ENCODE measurements around the gene KICS2.

Gene KICS2

GRCh38 chr12:64222009-64222765, at the start of gene KICS2:
TSS of gene KICS2 (minus strand) at chr12:64222296. CDS start at chr12:64222237, 59 bp downstream.
- peaks cover 2 to 12% (median 8%) of the 10 kb centered on the region in 5 donors for H3K4me1 ChIP-seq (ENCODE audit: control insufficient read depth in 5 of 5, insufficient read depth in 5 of 5, low read length in 5 of 5)

GRCh38 chr12:64270411-64270810, 48.3 kb upstream of the KICS2 start:
- H3K27ac ChIP-seq (ENCODE audit: low read depth, low read length): no peak overlapping the region
- H3K27me3 ChIP-seq (ENCODE audit: control insufficient read depth in 5 of 5, insufficient read depth in 4 of 5, low read length in 5 of 5): no peaks in the 10 kb centered on the region
- H3K4me3 ChIP-seq (ENCODE audit: low read depth in 1 of 5, low read length in 5 of 5): no peak overlapping the region
- H3K9ac ChIP-seq (ENCODE audit: low read length in 5 of 5): no peak overlapping the region
- no peaks in the 10 kb centered on the region for H3K36me3 ChIP-seq (ENCODE audit: control insufficient read depth in 5 of 5, insufficient read depth in 5 of 5, low read length in 5 of 5)
- no peaks in the 10 kb centered on the region for H3K9me3 ChIP-seq (ENCODE audit: control insufficient read depth in 5 of 5, low read length in 5 of 5)
- peaks cover 0 to 3% (median 0%) of the 10 kb centered on the region in 5 donors for H3K4me1 ChIP-seq (ENCODE audit: control insufficient read depth in 5 of 5, insufficient read depth in 5 of 5, low read length in 5 of 5)

More at GRCh38 chr12:64222009-64222765, at the start of gene KICS2:
- peak within 1 kb of the TSS; percentile 93 to 99 (median 99) for H3K9ac ChIP-seq (ENCODE audit: low read length in 5 of 5)
- H3K36me3 ChIP-seq (ENCODE audit: control insufficient read depth in 5 of 5, insufficient read depth in 5 of 5, low read length in 5 of 5): no peaks in the 10 kb centered on the region
- H3K9me3 ChIP-seq (ENCODE audit: control insufficient read depth in 5 of 5, low read length in 5 of 5): no peaks in the 10 kb centered on the region
- H3K4me3 ChIP-seq (ENCODE audit: low read depth in 1 of 5, low read length in 5 of 5): peak within 1 kb of the TSS; percentile 92 to 97 (median 95)
- no peaks in the 10 kb centered on the region for H3K27me3 ChIP-seq (ENCODE audit: control insufficient read depth in 5 of 5, insufficient read depth in 4 of 5, low read length in 5 of 5)
- peak within 1 kb of the TSS; percentile 99 for H3K27ac ChIP-seq (ENCODE audit: low read depth, low read length)

GRCh38 chr12:64269161-64269560, 47.1 kb upstream of the KICS2 start:
- H3K27ac ChIP-seq (ENCODE audit: low read depth, low read length): no peak overlapping the region
- no peaks in the 10 kb centered on the region for H3K9me3 ChIP-seq (ENCODE audit: control insufficient read depth in 5 of 5, low read length in 5 of 5)
- peaks cover 0 to 3% (median 0%) of the 10 kb centered on the region in 5 donors for H3K4me1 ChIP-seq (ENCODE audit: control insufficient read depth in 5 of 5, insufficient read depth in 5 of 5, low read length in 5 of 5)
- no peak overlapping the region for H3K4me3 ChIP-seq (ENCODE audit: low read depth in 1 of 5, low read length in 5 of 5)
- no peaks in the 10 kb centered on the region for H3K27me3 ChIP-seq (ENCODE audit: control insufficient read depth in 5 of 5, insufficient read depth in 4 of 5, low read length in 5 of 5)
- no peak overlapping the region for H3K9ac ChIP-seq (ENCODE audit: low read length in 5 of 5)
- H3K36me3 ChIP-seq (ENCODE audit: control insufficient read depth in 5 of 5, insufficient read depth in 5 of 5, low read length in 5 of 5): no peaks in the 10 kb centered on the region

- Histone ChIP-seq H3K9me3 (ENCODE audit: control insufficient read depth in 5 of 5, low read length in 5 of 5) (no peaks in the 10 kb centered on the region), H3K9ac (ENCODE audit: low read length in 5 of 5) (no peak overlapping the region), H3K4me1 (ENCODE audit: control insufficient read depth in 5 of 5, insufficient read depth in 5 of 5, low read length in 5 of 5) (no peaks in the 10 kb centered on the region), H3K27me3 (ENCODE audit: control insufficient read depth in 5 of 5, insufficient read depth in 4 of 5, low read length in 5 of 5) (no peaks in the 10 kb centered on the region), H3K4me3 (ENCODE audit: low read depth in 1 of 5, low read length in 5 of 5) (no peak overlapping the region), H3K36me3 (ENCODE audit: control insufficient read depth in 5 of 5, insufficient read depth in 5 of 5, low read length in 5 of 5) (no peaks in the 10 kb centered on the region), H3K27ac (ENCODE audit: low read depth, low read length) (no peak overlapping the region)
Observed at GRCh38 chr12:64268409-64268808, 46.3 kb upstream of the KICS2 start.

GRCh38 chr12:64265839-64266238, 43.7 kb upstream of the KICS2 start:
- H3K4me3 ChIP-seq (ENCODE audit: low read depth in 1 of 5, low read length in 5 of 5): no peak overlapping the region

GRCh38 chr12:64261813-64262212, 39.7 kb upstream of the KICS2 start:
- H3K27me3 ChIP-seq (ENCODE audit: control insufficient read depth in 5 of 5, insufficient read depth in 4 of 5, low read length in 5 of 5): no peaks in the 10 kb centered on the region

More at GRCh38 chr12:64265839-64266238, 43.7 kb upstream of the KICS2 start:
- Histone ChIP-seq H3K9ac (ENCODE audit: low read length in 5 of 5) (no peak overlapping the region), H3K9me3 (ENCODE audit: control insufficient read depth in 5 of 5, low read length in 5 of 5) (no peaks in the 10 kb centered on the region), H3K4me1 (ENCODE audit: control insufficient read depth in 5 of 5, insufficient read depth in 5 of 5, low read length in 5 of 5) (no peaks in the 10 kb centered on the region), H3K27ac (ENCODE audit: low read depth, low read length) (no peak overlapping the region), H3K36me3 (ENCODE audit: control insufficient read depth in 5 of 5, insufficient read depth in 5 of 5, low read length in 5 of 5) (no peaks in the 10 kb centered on the region), H3K27me3 (ENCODE audit: control insufficient read depth in 5 of 5, insufficient read depth in 4 of 5, low read length in 5 of 5) (no peaks in the 10 kb centered on the region)

GRCh38 chr12:64258576-64258975, 36.5 kb upstream of the KICS2 start:
- Histone ChIP-seq H3K27me3 (ENCODE audit: control insufficient read depth in 5 of 5, insufficient read depth in 4 of 5, low read length in 5 of 5) (no peaks in the 10 kb centered on the region), H3K27ac (ENCODE audit: low read depth, low read length) (no peak overlapping the region), H3K36me3 (ENCODE audit: control insufficient read depth in 5 of 5, insufficient read depth in 5 of 5, low read length in 5 of 5) (no peaks in the 10 kb centered on the region), H3K4me3 (ENCODE audit: low read depth in 1 of 5, low read length in 5 of 5) (no peak overlapping the region), H3K9ac (ENCODE audit: low read length in 5 of 5) (no peak overlapping the region), H3K4me1 (ENCODE audit: control insufficient read depth in 5 of 5, insufficient read depth in 5 of 5, low read length in 5 of 5) (no peaks in the 10 kb centered on the region), H3K9me3 (ENCODE audit: control insufficient read depth in 5 of 5, low read length in 5 of 5) (no peaks in the 10 kb centered on the region)

More at GRCh38 chr12:64261813-64262212, 39.7 kb upstream of the KICS2 start:
- no peak overlapping the region for H3K9ac ChIP-seq (ENCODE audit: low read length in 5 of 5)
- H3K4me3 ChIP-seq (ENCODE audit: low read depth in 1 of 5, low read length in 5 of 5): no peak overlapping the region
- no peaks in the 10 kb centered on the region for H3K4me1 ChIP-seq (ENCODE audit: control insufficient read depth in 5 of 5, insufficient read depth in 5 of 5, low read length in 5 of 5)
- H3K36me3 ChIP-seq (ENCODE audit: control insufficient read depth in 5 of 5, insufficient read depth in 5 of 5, low read length in 5 of 5): no peaks in the 10 kb centered on the region
- no peaks in the 10 kb centered on the region for H3K9me3 ChIP-seq (ENCODE audit: control insufficient read depth in 5 of 5, low read length in 5 of 5)
- no peak overlapping the region for H3K27ac ChIP-seq (ENCODE audit: low read depth, low read length)

- H3K27me3 ChIP-seq (ENCODE audit: control insufficient read depth in 5 of 5, insufficient read depth in 4 of 5, low read length in 5 of 5): no peaks in the 10 kb centered on the region
- no peak overlapping the region for H3K27ac ChIP-seq (ENCODE audit: low read depth, low read length)
- H3K9ac ChIP-seq (ENCODE audit: low read length in 5 of 5): no peak overlapping the region
- no peak overlapping the region for H3K4me3 ChIP-seq (ENCODE audit: low read depth in 1 of 5, low read length in 5 of 5)
- peaks cover 2 to 10% (median 8%) of the 10 kb centered on the region in 5 donors for H3K4me1 ChIP-seq (ENCODE audit: control insufficient read depth in 5 of 5, insufficient read depth in 5 of 5, low read length in 5 of 5)
- no peaks in the 10 kb centered on the region for H3K36me3 ChIP-seq (ENCODE audit: control insufficient read depth in 5 of 5, insufficient read depth in 5 of 5, low read length in 5 of 5)
- H3K9me3 ChIP-seq (ENCODE audit: control insufficient read depth in 5 of 5, low read length in 5 of 5): no peaks in the 10 kb centered on the region
Observed at GRCh38 chr12:64256166-64256800, 34.2 kb upstream of the KICS2 start.

GRCh38 chr12:64255249-64255648, 33.2 kb upstream of the KICS2 start:
- Histone ChIP-seq H3K4me1 (ENCODE audit: control insufficient read depth in 5 of 5, insufficient read depth in 5 of 5, low read length in 5 of 5) (peaks cover 2 to 10% (median 8%) of the 10 kb centered on the region in 5 donors), H3K27ac (ENCODE audit: low read depth, low read length) (no peak overlapping the region), H3K36me3 (ENCODE audit: control insufficient read depth in 5 of 5, insufficient read depth in 5 of 5, low read length in 5 of 5) (no peaks in the 10 kb centered on the region), H3K9me3 (ENCODE audit: control insufficient read depth in 5 of 5, low read length in 5 of 5) (no peaks in the 10 kb centered on the region), H3K27me3 (ENCODE audit: control insufficient read depth in 5 of 5, insufficient read depth in 4 of 5, low read length in 5 of 5) (no peaks in the 10 kb centered on the region), H3K4me3 (ENCODE audit: low read depth in 1 of 5, low read length in 5 of 5) (no peak overlapping the region), H3K9ac (ENCODE audit: low read length in 5 of 5) (no peak overlapping the region)

- Histone ChIP-seq H3K27ac (ENCODE audit: low read depth, low read length) (peak overlapping the region; percentile 70), H3K9ac (ENCODE audit: low read length in 5 of 5) (peak overlapping the region in 1 of 5 donors; percentile 49), H3K9me3 (ENCODE audit: control insufficient read depth in 5 of 5, low read length in 5 of 5) (no peaks in the 10 kb centered on the region), H3K4me1 (ENCODE audit: control insufficient read depth in 5 of 5, insufficient read depth in 5 of 5, low read length in 5 of 5) (peaks cover 2 to 10% (median 8%) of the 10 kb centered on the region in 5 donors), H3K27me3 (ENCODE audit: control insufficient read depth in 5 of 5, insufficient read depth in 4 of 5, low read length in 5 of 5) (no peaks in the 10 kb centered on the region), H3K36me3 (ENCODE audit: control insufficient read depth in 5 of 5, insufficient read depth in 5 of 5, low read length in 5 of 5) (no peaks in the 10 kb centered on the region), H3K4me3 (ENCODE audit: low read depth in 1 of 5, low read length in 5 of 5) (no peak overlapping the region)
Observed at GRCh38 chr12:64253356-64253755, 31.3 kb upstream of the KICS2 start.
